ENCODE measurements around the gene GPR85.
A peak's percentile ranks its signal among the peaks of the same experiment; 100 is the strongest.

The GPR85 gene

GRCh38 chr7:113086431-113086888 is at the start of gene GPR85:
GPR85 (minus strand) TSS chr7:113086827; CDS start chr7:113084721, 2,106 bp downstream.
- peak within 1 kb of the TSS; percentile 55 for H3K4me3 ChIP-seq (ENCODE audit: low read depth, low read length)
- peak; percentile 72 for DNase-seq (ENCODE audit: low read depth, low spot score)
- in situ Hi-C loops (cut with HindIII; ENCODE audit: low sequenced_read_pairs), result no loop called here
- TF ChIP-seq CTCF (IDR thresholded peaks at IDR 0.05; ENCODE audit: low read depth, low read length), result no peak

- no peak for TF ChIP-seq CTCF (IDR thresholded peaks at IDR 0.05; ENCODE audit: low read depth, low read length)
- in situ Hi-C loops (cut with HindIII; ENCODE audit: low sequenced_read_pairs), result no loop called here
- H3K4me3 ChIP-seq (ENCODE audit: low read depth, low read length), result no peak overlapping the region
- DNase-seq (ENCODE audit: low read depth, low spot score), result no peak
Measured at GRCh38 chr7:113134025-113134424, 47.4 kb upstream of the GPR85 start.

- in situ Hi-C loops (cut with HindIII; ENCODE audit: low sequenced_read_pairs), result no loop called here
- no peak for DNase-seq (ENCODE audit: low read depth, low spot score)
- no peak overlapping the region for H3K4me3 ChIP-seq (ENCODE audit: low read depth, low read length)
- TF ChIP-seq CTCF (IDR thresholded peaks at IDR 0.05; ENCODE audit: low read depth, low read length), result no peak
Measured at GRCh38 chr7:113131367-113131766, 44.7 kb upstream of the GPR85 start.

- in situ Hi-C loops (cut with HindIII; ENCODE audit: low sequenced_read_pairs), result no loop called here
- H3K4me3 ChIP-seq (ENCODE audit: low read depth, low read length), result no peak overlapping the region
- no peak for TF ChIP-seq CTCF (IDR thresholded peaks at IDR 0.05; ENCODE audit: low read depth, low read length)
- peak; percentile 13 for DNase-seq (ENCODE audit: low read depth, low spot score)
Measured at GRCh38 chr7:113128031-113128430, 41.4 kb upstream of the GPR85 start.

GRCh38 chr7:113125728-113126127 is 39.1 kb upstream of the GPR85 start:
- in situ Hi-C loops (cut with HindIII; ENCODE audit: low sequenced_read_pairs), result no loop called here
- H3K4me3 ChIP-seq (ENCODE audit: low read depth, low read length), result no peak overlapping the region
- no peak for TF ChIP-seq CTCF (IDR thresholded peaks at IDR 0.05; ENCODE audit: low read depth, low read length)
- no peak for DNase-seq (ENCODE audit: low read depth, low spot score)

- no peak for DNase-seq (ENCODE audit: low read depth, low spot score)
- in situ Hi-C loops (cut with HindIII; ENCODE audit: low sequenced_read_pairs), result no loop called here
- no peak for TF ChIP-seq CTCF (IDR thresholded peaks at IDR 0.05; ENCODE audit: low read depth, low read length)
- H3K4me3 ChIP-seq (ENCODE audit: low read depth, low read length), result no peak overlapping the region
Measured at GRCh38 chr7:113122744-113123143, 36.1 kb upstream of the GPR85 start.

- in situ Hi-C loops (cut with HindIII; ENCODE audit: low sequenced_read_pairs), result no loop called here
- DNase-seq (ENCODE audit: low read depth, low spot score), result no peak
- no peak for TF ChIP-seq CTCF (IDR thresholded peaks at IDR 0.05; ENCODE audit: low read depth, low read length)
Measured at GRCh38 chr7:113120647-113121046, 34.0 kb upstream of the GPR85 start.

More at GRCh38 chr7:113120647-113121046, 34.0 kb upstream of the GPR85 start:
- H3K4me3 ChIP-seq (ENCODE audit: low read depth, low read length), result no peak overlapping the region
